Panc1 (cell line): Measurements from ENCODE around the gene ZNF274.

ENCODE experiments used
- POLR2AphosphoS5 ChIP-seq: IDR thresholded peaks from 2 replicates; pipeline ENCODE4 v1.6.1; 2012; ENCODE audit warnings: mild to moderate bottlenecking, low read depth, low read length, moderate library complexity
- SIN3A ChIP-seq: IDR thresholded peaks from 2 replicates; pipeline ENCODE4 v1.6.1; 2012; ENCODE audit warnings: low read depth, mild to moderate bottlenecking, low read length, moderate library complexity, borderline replicate concordance; ENCODE audit not compliant: insufficient read depth
- TF ChIP-seq, protein P1 (sequence below): fragments of 450-650 bp; IDR thresholded peaks from 2 replicates; pipeline ENCODE4 v1.5.1; 2017; ENCODE audit warnings: mild to moderate bottlenecking
- TF ChIP-seq, protein P2 (sequence below), 2 experiments: IDR thresholded peaks; 2 replicates each; pipeline ENCODE4 v1.6.1; 2011 to 2012; ENCODE audit warnings: low read depth in 2 of 2, control low read depth in 1 of 2, low read length in 1 of 2, mild to moderate bottlenecking in 1 of 2, moderate library complexity in 1 of 2; ENCODE audit not compliant: insufficient read depth in 1 of 2

DNA sequence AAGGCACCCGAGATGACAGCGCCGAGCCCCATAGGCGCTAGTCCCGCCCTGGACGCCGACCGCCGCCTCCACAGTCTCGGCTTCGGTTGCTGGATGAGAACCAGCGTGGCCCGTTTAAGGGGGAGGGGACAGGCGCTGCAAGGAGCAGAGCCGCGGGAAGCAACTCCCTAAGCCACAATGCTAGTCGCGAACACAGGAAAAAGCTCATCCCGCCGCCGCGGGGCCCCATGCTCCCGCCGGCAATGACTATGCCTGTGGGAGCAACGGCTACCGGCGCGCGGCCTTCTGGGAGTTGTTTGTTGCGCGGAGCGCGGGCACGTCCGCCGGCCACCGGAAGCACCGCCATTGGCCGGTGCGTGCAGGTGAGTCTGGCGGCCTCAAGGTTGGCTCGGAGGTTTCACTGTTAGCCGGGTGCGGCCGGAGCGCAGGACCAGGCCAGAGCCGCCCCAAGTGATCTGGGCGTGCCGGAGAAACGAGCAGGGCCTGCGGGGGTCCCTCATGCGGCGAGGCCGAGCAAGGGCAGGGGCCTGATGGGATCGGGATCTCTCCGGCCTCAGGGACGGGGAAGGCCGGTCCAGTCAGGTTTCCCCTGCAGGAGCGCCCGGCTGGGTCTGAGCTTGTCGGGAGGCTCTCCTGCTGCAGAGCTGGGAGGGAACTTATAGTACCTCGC is 45.9 kb downstream of the ZNF274 start, which contains the start of gene ZNF544:
- TF ChIP-seq, protein P1, sequence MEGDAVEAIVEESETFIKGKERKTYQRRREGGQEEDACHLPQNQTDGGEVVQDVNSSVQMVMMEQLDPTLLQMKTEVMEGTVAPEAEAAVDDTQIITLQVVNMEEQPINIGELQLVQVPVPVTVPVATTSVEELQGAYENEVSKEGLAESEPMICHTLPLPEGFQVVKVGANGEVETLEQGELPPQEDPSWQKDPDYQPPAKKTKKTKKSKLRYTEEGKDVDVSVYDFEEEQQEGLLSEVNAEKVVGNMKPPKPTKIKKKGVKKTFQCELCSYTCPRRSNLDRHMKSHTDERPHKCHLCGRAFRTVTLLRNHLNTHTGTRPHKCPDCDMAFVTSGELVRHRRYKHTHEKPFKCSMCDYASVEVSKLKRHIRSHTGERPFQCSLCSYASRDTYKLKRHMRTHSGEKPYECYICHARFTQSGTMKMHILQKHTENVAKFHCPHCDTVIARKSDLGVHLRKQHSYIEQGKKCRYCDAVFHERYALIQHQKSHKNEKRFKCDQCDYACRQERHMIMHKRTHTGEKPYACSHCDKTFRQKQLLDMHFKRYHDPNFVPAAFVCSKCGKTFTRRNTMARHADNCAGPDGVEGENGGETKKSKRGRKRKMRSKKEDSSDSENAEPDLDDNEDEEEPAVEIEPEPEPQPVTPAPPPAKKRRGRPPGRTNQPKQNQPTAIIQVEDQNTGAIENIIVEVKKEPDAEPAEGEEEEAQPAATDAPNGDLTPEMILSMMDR, result no peak
- peak; percentile 97 for TF ChIP-seq POLR2AphosphoS5
- TF ChIP-seq, protein P2, sequence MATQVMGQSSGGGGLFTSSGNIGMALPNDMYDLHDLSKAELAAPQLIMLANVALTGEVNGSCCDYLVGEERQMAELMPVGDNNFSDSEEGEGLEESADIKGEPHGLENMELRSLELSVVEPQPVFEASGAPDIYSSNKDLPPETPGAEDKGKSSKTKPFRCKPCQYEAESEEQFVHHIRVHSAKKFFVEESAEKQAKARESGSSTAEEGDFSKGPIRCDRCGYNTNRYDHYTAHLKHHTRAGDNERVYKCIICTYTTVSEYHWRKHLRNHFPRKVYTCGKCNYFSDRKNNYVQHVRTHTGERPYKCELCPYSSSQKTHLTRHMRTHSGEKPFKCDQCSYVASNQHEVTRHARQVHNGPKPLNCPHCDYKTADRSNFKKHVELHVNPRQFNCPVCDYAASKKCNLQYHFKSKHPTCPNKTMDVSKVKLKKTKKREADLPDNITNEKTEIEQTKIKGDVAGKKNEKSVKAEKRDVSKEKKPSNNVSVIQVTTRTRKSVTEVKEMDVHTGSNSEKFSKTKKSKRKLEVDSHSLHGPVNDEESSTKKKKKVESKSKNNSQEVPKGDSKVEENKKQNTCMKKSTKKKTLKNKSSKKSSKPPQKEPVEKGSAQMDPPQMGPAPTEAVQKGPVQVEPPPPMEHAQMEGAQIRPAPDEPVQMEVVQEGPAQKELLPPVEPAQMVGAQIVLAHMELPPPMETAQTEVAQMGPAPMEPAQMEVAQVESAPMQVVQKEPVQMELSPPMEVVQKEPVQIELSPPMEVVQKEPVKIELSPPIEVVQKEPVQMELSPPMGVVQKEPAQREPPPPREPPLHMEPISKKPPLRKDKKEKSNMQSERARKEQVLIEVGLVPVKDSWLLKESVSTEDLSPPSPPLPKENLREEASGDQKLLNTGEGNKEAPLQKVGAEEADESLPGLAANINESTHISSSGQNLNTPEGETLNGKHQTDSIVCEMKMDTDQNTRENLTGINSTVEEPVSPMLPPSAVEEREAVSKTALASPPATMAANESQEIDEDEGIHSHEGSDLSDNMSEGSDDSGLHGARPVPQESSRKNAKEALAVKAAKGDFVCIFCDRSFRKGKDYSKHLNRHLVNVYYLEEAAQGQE (IDR thresholded peaks at IDR 0.05; ENCODE audit: insufficient read depth in 1 of 2, low read depth in 2 of 2, low read length in 1 of 2), result 0 out of 4 replicates have a peak, but pooled peaks of 1 of the 2 experiments have one; percentile 28
- peak; percentile 74; the same call in 1 of the 2 replicates for TF ChIP-seq SIN3A
